HG02884 (cell line): Measurements from ENCODE around the gene DDX41.
"Not testable (repeated sequence)": the region's sequence is repeated elsewhere in the genome, so short reads cannot be mapped to it uniquely, and the experiment has no call there.

ENCODE experiments used
- ATAC-seq: cut with Tn5 transposase; IDR thresholded peaks from one replicate; pipeline ENCODE4 v1.9.1; 2021; ENCODE audit warnings: mild to moderate bottlenecking, moderate library complexity; ENCODE audit not compliant: unreplicated experiment

Gene DDX41

GRCh38 chr5:177537389-177538361, 20.9 kb upstream of the DDX41 start:
- no peak for ATAC-seq

- no peak for ATAC-seq
Measured at GRCh38 chr5:177536386-177536785, 19.6 kb upstream of the DDX41 start.

GRCh38 chr5:177535125-177535524, 18.4 kb upstream of the DDX41 start:
- no peak for ATAC-seq

GRCh38 chr5:177534433-177534832, 17.7 kb upstream of the DDX41 start:
- not testable (repeated sequence) for ATAC-seq

- ATAC-seq, result no peak
Measured at GRCh38 chr5:177531209-177531940, 14.6 kb upstream of the DDX41 start.

- ATAC-seq, result no peak
Measured at GRCh38 chr5:177530638-177531037, 13.9 kb upstream of the DDX41 start.

DNA sequence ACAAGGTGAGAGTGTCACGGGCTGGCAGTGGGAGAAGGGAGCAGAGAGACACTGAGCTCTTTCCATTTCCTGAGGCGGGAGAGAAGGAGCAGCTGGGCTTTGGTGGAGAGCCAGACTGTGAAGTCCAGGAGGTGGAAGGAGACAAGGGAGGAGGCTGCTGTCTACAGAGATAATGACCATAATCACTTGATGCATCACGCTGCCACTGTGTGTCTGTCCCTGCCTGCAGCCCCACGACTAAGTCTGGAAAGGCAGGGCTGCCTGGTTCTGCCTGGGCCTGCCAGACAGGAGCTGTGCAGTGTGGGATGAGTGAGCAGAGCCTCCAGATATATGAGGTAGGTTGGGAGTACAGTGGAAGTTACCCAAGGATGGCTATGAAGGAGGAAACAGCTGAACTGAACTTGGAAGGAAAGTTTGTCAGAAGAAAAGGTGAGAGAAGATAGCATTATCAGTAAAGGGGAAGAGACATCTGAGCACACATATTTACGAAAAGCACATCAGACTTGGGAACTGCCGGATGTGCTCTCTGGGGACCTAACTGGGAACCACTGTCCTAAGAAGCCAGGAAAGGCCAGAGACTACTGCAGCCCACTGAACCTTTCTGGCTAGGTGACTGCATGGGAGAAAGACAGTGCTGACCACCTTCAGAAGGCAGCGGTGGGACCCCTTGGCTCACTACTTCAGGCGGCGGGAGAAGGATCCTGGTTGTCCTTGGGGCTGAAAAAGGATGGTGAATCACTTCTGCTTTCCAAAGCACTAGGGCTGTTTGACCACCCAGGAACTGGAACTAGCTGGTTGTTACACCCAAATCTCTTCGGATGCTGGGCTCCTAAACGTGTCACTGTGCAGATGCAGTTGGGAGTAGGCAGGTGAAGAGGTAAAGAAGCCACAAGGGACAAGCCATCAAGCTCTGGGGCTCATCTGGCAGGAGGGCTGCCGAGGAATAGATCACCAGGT, 12.8 kb upstream of the DDX41 start:
- ATAC-seq, result no peak

DNA sequence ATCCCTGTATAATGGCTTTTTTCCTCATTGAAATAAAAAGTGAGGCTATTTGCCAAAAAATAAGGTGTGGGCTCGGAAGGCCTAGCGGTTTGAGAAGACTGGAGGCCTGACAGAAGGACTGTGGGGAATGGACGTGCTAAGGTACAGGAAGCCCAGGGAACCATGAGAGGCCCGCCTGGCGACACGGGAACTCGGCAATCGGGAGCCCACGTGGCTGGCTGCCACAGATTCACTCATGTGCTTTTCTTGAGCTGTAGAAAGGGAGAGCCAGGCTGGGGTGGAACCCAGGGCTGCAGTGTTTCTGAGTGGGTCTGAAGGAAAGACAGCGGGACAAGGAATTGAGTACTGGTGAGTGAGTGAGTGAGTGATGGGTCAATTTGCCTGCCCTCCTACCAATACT, 11.9 kb upstream of the DDX41 start:
- no peak for ATAC-seq

- ATAC-seq, result no peak
Measured at GRCh38 chr5:177527595-177527994, 10.8 kb upstream of the DDX41 start.

DNA sequence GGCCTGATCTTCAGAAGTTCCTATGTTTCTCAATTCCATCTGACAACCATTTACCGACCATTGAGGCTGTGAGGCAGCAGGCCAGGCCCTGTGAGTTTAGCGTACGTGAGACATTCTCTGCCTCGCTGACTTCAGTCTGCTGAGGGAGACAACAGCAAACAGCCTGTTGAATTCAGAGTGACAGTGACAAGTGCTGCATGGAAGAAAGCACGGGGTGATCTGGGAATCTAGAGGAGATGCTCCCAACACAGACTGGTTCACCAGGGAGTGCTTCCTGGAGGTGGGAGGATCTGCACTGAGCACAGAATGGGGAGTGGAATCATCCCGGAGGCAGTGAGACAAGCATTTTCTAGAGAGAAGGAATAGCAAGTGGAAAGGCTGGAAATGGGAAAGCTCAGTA, 10.0 kb upstream of the DDX41 start:
- ATAC-seq, result no peak

GRCh38 chr5:177526191-177526590, 9.4 kb upstream of the DDX41 start:
- ATAC-seq, result no peak

DNA sequence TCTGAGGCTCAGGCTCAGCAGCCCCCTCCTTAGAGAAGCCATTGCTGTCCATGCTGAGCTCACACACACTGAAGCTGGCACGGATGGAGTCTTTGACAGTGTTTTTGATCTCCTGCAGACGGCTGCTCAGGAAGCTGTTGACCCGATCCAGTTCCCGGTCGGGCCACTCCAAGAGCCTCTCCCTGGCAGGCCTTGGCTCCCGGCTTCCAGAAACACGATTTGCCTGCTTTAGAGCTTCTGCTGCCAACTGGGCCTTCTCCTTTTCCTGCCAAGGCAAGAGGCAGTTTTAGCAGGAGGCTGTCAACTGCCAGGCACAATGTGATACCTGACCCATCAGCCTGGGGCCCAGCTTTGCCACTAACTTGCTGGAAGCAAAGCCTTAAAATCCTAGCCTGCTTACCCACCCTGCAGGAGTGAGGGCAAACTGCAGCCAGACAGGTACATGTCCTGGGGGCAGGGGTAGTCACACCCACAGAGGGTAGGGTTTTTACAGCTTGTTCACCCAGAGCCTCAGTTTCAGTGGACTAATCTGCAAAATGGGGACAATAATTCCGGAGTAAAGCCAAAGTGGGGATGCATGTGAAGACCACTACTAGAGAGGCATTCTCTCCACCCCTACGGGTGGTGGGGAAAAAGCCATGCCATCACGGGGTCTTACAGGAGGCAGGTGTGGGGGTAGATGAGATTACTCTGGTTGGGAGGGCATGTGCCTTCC, 8.3 kb upstream of the DDX41 start:
- no peak for ATAC-seq

- ATAC-seq, result no peak
Measured at GRCh38 chr5:177524539-177524900, 7.8 kb upstream of the DDX41 start.

- no peak for ATAC-seq
Measured at GRCh38 chr5:177523711-177524538, 7.2 kb upstream of the DDX41 start.

DNA sequence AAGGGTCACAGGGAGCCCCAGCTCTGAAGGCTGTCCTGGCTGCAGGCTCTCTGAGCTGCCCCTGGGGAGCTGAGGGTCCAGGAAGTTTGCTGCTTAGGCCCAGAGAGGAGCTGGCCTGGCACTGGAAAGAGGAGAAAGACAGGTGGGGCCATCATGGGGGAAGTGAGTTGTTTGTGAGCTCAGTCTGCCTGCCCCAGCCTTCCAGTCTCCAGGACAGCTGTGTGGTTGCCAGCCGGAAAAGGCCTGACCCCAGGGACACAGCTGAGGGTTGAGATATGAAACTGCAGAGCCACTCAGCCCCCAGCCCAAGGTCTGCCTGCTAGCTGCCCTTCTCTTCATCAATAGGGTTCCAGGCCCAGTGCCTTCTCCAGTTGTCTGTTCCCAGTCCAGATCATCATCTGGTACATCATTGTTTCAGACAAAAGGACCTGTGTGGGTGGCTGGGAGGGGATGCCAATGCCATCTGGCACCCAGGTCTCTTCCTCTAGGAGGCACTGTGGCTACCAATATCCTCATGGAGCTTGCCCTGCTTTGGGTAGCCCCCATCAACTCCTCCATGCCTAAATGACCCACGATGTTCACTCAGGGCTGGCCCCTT, 4.3 kb upstream of the DDX41 start:
- no peak for ATAC-seq

DNA sequence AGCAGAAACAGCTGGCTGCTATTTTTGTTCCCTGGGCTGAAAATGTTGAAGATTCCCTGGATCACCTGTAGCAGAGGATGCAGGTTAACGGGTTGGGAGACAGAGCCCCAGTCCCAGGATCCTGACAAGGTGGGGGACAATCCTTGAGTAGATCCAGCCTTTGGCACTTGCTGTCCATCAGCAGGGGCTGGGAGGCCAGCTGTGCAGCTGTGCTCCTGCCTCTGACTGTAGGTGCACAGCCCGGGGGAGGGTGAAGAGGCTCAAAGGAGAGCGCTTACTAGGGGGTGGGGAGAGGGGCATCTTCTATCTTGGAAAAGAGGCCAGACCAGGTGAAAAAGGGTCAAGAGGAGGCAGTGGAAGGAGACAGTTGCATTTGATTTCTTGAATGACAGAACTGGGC, 3.5 kb upstream of the DDX41 start:
- ATAC-seq, result no peak

DNA sequence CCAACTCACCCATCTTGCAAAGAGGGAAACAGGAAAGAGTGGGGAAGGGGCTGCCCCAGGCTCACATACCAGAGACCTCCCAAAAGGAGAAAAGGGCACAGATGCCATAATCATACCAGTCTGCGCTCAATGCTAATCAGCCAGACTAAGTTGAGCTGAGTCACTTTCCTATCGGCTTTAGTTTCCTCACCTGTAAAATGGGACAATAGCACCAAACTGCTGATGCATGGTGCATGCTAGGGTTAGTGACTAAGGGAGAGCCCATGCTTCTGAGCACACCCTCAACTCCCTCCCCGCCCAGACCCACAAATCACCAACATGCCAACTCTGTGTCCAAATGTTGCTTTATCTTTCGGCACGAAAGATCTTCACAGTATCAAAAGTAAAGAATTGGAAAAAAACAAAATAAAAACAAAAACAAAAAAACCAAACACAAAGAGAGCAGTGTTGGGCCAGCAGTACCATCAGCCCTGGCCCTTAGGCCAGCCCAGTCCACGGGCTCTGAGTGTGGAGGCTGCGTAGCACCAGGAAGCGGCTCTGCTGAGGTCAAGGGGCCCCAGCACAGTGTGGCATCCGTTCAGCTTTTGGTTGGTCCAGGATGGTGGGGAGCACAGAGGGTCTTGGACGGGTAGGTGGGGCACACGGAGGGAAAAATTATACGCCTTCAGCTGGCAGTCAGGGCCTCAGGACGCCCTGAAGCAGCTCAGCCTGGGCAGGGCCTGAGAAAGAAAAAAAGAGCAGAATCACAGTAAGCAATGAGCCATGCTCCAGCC, 2.9 kb upstream of the DDX41 start:
- no peak for ATAC-seq

- no peak for ATAC-seq
Measured at GRCh38 chr5:177515580-177515979, 1.2 kb downstream of the DDX41 start.
